GM12891 (cell line): ENCODE results near the gene PRDX6.

Source experiments
- PAX5 ChIP-seq: IDR thresholded peaks from 2 replicates; pipeline ENCODE4 v1.6.1; 2011; ENCODE audit warnings: low read length, moderate library complexity, mild to moderate bottlenecking; ENCODE audit not compliant: insufficient read depth, severe bottlenecking
- POLR2A ChIP-seq: IDR thresholded peaks from 2 replicates; pipeline ENCODE4 v1.6.1; 2011; ENCODE audit warnings: low read depth, low read length, control low read depth
- POLR2AphosphoS5 ChIP-seq: IDR thresholded peaks from 2 replicates; pipeline ENCODE4 v1.6.1; 2011; ENCODE audit warnings: low read depth, low read length, control low read depth
- POU2F2 ChIP-seq: IDR thresholded peaks from 2 replicates; pipeline ENCODE4 v1.6.1; 2011; ENCODE audit warnings: low read depth, mild to moderate bottlenecking, control low read depth, low read length, moderate library complexity
- SPI1 ChIP-seq: IDR thresholded peaks from 2 replicates; pipeline ENCODE4 v1.6.1; 2011; ENCODE audit warnings: low read depth, low read length, control low read depth
- TAF1 ChIP-seq: IDR thresholded peaks from 2 replicates; pipeline ENCODE4 v1.6.1; 2011; ENCODE audit warnings: low read depth, low read length, control low read depth

DNA sequence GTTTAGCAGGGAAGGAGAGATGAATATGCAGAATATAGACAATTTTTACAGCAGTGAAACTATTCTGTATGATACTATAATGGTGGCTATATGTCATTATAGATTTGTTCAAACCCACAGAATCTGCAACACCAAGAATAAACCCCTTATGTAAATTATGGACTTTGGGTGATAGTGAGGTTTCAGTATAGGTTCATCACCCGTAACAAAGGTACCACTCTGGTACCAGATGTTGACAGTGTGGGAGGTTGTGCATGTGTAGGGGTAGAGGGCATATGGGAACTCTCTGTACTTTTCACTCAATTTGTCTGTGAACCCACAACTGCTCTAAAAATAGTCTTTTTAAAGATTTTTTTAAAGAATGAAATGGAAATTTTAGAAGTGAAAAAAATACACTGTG is 29.9 kb upstream of the PRDX6 start:
- TF ChIP-seq POLR2A, result no peak
- no peak for TF ChIP-seq POLR2AphosphoS5
- TF ChIP-seq TAF1, result no peak
- no peak for TF ChIP-seq SPI1
- TF ChIP-seq POU2F2, result no peak
- TF ChIP-seq PAX5, result no peak
